Caco-2 (cell line): ENCODE results near the gene WLS. TPM values are rescaled to one million over a fixed set of nuclear protein-coding genes. Genes with fewer than 3 reads are reported as not detected.

Experiments
- BruUV-seq: library from RNA; stranded (reverse); fragments of 400-500 nt; replicated peaks from 2 replicates; lab custom pipeline; 2021; lab: Mats Ljungman, UMichigan
- CTCF ChIA-PET: fragments of 300-600 bp; sonication (Branson Sonifier 250); formaldehyde crosslinking; loops from one replicate; lab custom pipeline; 2022; ENCODE audit warnings: antibody characterized with exemption; lab: Charles Lee
- POLR2A ChIA-PET: fragments of 300-600 bp; sonication (Branson Sonifier 250); formaldehyde crosslinking; loops from one replicate; lab custom pipeline; 2022; ENCODE audit warnings: antibody characterized with exemption; lab: Charles Lee
- DNase-seq, 2 experiments: peaks; one replicate each; pipeline versions ENCODE4 v3.0.0 to v3.0.0-alpha.2; 2020 to 2022
- H3K27me3 ChIP-seq: replicated peaks from 2 replicates; pipeline ENCODE4 v1.6.0; 2011; ENCODE audit warnings: low read length; ENCODE audit not compliant: control insufficient read depth, insufficient read depth
- H3K36me3 ChIP-seq: 2 replicates; pipeline ENCODE4 v1.5.1; 2011; ENCODE audit warnings: low read length; ENCODE audit not compliant: control insufficient read depth, insufficient read depth
- H3K4me1 ChIP-seq: fragments of 250-450 bp; sonication (Bioruptor Pico); 2 replicates; pipeline ENCODE4 v1.5.1; 2020; ENCODE audit warnings: mild to moderate bottlenecking
- H3K4me3 ChIP-seq: 2 replicates; pipeline ENCODE4 v1.5.1; 2011; ENCODE audit warnings: low read depth, mild to moderate bottlenecking, control low read depth, low read length
- H3K9me3 ChIP-seq: fragments of 250-450 bp; sonication (Bioruptor Pico); 2 replicates; pipeline ENCODE4 v1.5.1; 2020; ENCODE audit warnings: mild to moderate bottlenecking, moderate library complexity
- H3K27ac Mint-ChIP-seq: one replicate; pipeline ENCODE4 v1.8.0; 2022; ENCODE audit warnings: mixed read lengths; ENCODE audit not compliant: unreplicated experiment
- H3K27me3 Mint-ChIP-seq: one replicate; pipeline ENCODE4 v1.8.0; 2022; ENCODE audit warnings: mixed read lengths; ENCODE audit not compliant: insufficient read depth, unreplicated experiment
- H3K36me3 Mint-ChIP-seq: one replicate; pipeline ENCODE4 v1.8.0; 2022; ENCODE audit warnings: mild to moderate bottlenecking, mixed read lengths; ENCODE audit not compliant: insufficient read depth, unreplicated experiment
- H3K4me1 Mint-ChIP-seq: one replicate; pipeline ENCODE4 v1.8.0; 2022; ENCODE audit warnings: low read depth, mixed read lengths; ENCODE audit not compliant: unreplicated experiment
- H3K4me3 Mint-ChIP-seq: one replicate; pipeline ENCODE4 v1.8.0; 2022; ENCODE audit warnings: mild to moderate bottlenecking, moderate library complexity, mixed read lengths; ENCODE audit not compliant: unreplicated experiment
- H3K9me3 Mint-ChIP-seq: one replicate; pipeline ENCODE4 v1.8.0; 2022; ENCODE audit warnings: mixed read lengths; ENCODE audit not compliant: unreplicated experiment
- intact Hi-C: fragments of 100-400 bp; cut with micrococcal nuclease; formaldehyde crosslinking; loops from one replicate; pipeline ENCODE4 v1.10.0; 2022; ENCODE audit not compliant: unreplicated experiment
- total RNA-seq: library from RNA; stranded (reverse); gene quantifications from 2 replicates; pipeline ENCODE4 v1.2.3, GENCODE V29; 2022
- TF ChIP-seq, protein P1 (sequence below), 2 experiments: fragments of 200-600 bp in 1 of 2; IDR thresholded peaks; 1 replicate in 1 of 2; 2 replicates in 1 of 2; pipeline versions ENCODE4 v1.5.1 to v1.8.0; 2011 to 2022; ENCODE audit warnings: antibody characterized with exemption in 1 of 2, control low read depth in 1 of 2, inconsistent platforms in 1 of 2, low read depth in 1 of 2, low read length in 1 of 2, mild to moderate bottlenecking in 1 of 2, moderate library complexity in 1 of 2; ENCODE audit not compliant: insufficient read depth in 1 of 2, severe bottlenecking in 1 of 2, unreplicated experiment in 1 of 2

WLS gene
- total RNA-seq, 1 experiment from 2014 or later = 72.3 TPM

GRCh38 chr1:68141071-68142021 lies 91.0 kb downstream of the WLS start:
- Mint-ChIP-seq H3K36me3 (peaks cover 19% of the 10 kb centered on the region), H3K4me3 (no peak overlapping the region), H3K27me3 (no peaks in the 10 kb centered on the region), H3K4me1 (peaks cover 10% of the 10 kb centered on the region), H3K9me3 (no peaks in the 10 kb centered on the region), H3K27ac (no peak overlapping the region)
- intact Hi-C loops = no loop called here
- TF ChIP-seq, protein P1, sequence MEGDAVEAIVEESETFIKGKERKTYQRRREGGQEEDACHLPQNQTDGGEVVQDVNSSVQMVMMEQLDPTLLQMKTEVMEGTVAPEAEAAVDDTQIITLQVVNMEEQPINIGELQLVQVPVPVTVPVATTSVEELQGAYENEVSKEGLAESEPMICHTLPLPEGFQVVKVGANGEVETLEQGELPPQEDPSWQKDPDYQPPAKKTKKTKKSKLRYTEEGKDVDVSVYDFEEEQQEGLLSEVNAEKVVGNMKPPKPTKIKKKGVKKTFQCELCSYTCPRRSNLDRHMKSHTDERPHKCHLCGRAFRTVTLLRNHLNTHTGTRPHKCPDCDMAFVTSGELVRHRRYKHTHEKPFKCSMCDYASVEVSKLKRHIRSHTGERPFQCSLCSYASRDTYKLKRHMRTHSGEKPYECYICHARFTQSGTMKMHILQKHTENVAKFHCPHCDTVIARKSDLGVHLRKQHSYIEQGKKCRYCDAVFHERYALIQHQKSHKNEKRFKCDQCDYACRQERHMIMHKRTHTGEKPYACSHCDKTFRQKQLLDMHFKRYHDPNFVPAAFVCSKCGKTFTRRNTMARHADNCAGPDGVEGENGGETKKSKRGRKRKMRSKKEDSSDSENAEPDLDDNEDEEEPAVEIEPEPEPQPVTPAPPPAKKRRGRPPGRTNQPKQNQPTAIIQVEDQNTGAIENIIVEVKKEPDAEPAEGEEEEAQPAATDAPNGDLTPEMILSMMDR (IDR thresholded peaks at IDR 0.05; ENCODE audit: insufficient read depth in 1 of 2, low read depth in 1 of 2, low read length in 1 of 2, severe bottlenecking in 1 of 2, unreplicated experiment in 1 of 2) = no peak
- Histone ChIP-seq H3K9me3 (no peaks in the 10 kb centered on the region), H3K4me1 (peaks cover 16% of the 10 kb centered on the region), H3K27me3 (no peaks in the 10 kb centered on the region), H3K36me3 (no peaks in the 10 kb centered on the region; the same call in 1 of the 2 replicates), H3K4me3 (no peak overlapping the region)
- ChIA-PET POLR2A (no interaction called here), CTCF (no interaction called here)
- DNase-seq = no peak
- BruUV-seq = no TSS peak

DNA sequence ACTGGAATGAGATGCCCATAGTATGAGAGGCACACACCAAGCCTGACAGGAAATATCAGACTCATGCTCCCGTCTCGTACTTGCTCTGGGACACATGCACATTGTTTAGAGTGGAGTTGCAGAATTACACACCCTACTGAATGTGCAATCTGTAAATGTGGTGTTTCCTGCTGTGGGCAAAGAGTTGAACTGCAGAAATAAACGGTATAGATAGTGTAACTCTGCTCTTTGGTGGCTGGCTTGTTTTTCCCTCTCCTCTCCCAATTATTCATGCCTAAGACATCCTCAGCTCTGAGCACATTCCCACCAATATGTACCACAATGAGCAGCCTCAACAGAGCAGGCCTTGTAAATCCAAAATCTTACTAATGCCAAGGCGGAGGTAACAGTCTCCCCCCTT lies 91.8 kb downstream of the WLS start:
- Mint-ChIP-seq H3K4me3 (no peak overlapping the region), H3K4me1 (peaks cover 5% of the 10 kb centered on the region), H3K9me3 (no peaks in the 10 kb centered on the region), H3K36me3 (peaks cover 17% of the 10 kb centered on the region), H3K27ac (no peak overlapping the region), H3K27me3 (no peaks in the 10 kb centered on the region)
- intact Hi-C loops = no loop called here
- no peaks in the 10 kb centered on the region for H3K9me3 ChIP-seq
- peaks cover 8% of the 10 kb centered on the region for H3K4me1 ChIP-seq
- TF ChIP-seq, protein P1 (IDR thresholded peaks at IDR 0.05; ENCODE audit: insufficient read depth in 1 of 2, low read depth in 1 of 2, low read length in 1 of 2, severe bottlenecking in 1 of 2, unreplicated experiment in 1 of 2) = no peak
- ChIA-PET POLR2A (no interaction called here), CTCF (no interaction called here)
- no peaks in the 10 kb centered on the region; the same call in 1 of the 2 replicates for H3K36me3 ChIP-seq
- no peak overlapping the region for H3K4me3 ChIP-seq
- no TSS peak for BruUV-seq
- no peak for DNase-seq
- no peaks in the 10 kb centered on the region for H3K27me3 ChIP-seq

DNA sequence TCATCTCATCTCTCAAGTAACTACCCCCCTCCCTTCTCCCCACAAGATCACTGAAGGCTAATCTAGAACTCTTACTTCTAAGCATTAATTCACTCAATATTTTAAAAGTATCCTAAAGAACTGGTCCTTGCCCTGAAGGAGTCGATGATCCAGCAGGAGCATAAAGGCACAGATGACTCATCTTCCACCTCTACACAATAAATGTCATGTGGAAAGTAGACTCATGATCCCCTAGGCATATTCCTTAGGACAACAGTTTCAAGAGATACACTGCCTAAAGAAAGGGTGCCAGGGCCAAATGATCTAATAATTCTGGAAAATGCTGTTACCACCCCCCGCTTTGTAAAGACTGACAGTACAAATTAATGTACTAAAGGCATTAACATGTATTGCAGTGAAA lies 96.1 kb downstream of the WLS start:
- Mint-ChIP-seq H3K27me3 (no peaks in the 10 kb centered on the region), H3K9me3 (no peaks in the 10 kb centered on the region), H3K27ac (peak overlapping the region; percentile 50), H3K36me3 (peaks cover 18% of the 10 kb centered on the region), H3K4me1 (no peaks in the 10 kb centered on the region), H3K4me3 (no peak overlapping the region)
- ChIA-PET POLR2A (no interaction called here), CTCF (no interaction called here)
- Histone ChIP-seq H3K36me3 (no peaks in the 10 kb centered on the region; the same call in 1 of the 2 replicates), H3K4me1 (no peaks in the 10 kb centered on the region), H3K27me3 (no peaks in the 10 kb centered on the region), H3K4me3 (no peak overlapping the region), H3K9me3 (no peaks in the 10 kb centered on the region)
- intact Hi-C loops = no loop called here
- no peak for DNase-seq
- no TSS peak for BruUV-seq
- TF ChIP-seq, protein P1 (IDR thresholded peaks at IDR 0.05; ENCODE audit: insufficient read depth in 1 of 2, low read depth in 1 of 2, low read length in 1 of 2, severe bottlenecking in 1 of 2, unreplicated experiment in 1 of 2) = no peak
